ENCODE data around the gene ATP5IF1. TPM values are rescaled to one million over a fixed set of nuclear protein-coding genes. Genes with fewer than 3 reads are reported as not detected.

The ATP5IF1 gene
- total and polyA plus RNA-seq, 2 of the 13 experiments (the other 11 are each of a cell fraction or from before 2014, with no cell fraction given): 97.7 to 131 TPM

GRCh38 chr1:28193701-28194161, 42.2 kb upstream of the ATP5IF1 start (continued):
- TF ChIP-seq, protein P1, sequence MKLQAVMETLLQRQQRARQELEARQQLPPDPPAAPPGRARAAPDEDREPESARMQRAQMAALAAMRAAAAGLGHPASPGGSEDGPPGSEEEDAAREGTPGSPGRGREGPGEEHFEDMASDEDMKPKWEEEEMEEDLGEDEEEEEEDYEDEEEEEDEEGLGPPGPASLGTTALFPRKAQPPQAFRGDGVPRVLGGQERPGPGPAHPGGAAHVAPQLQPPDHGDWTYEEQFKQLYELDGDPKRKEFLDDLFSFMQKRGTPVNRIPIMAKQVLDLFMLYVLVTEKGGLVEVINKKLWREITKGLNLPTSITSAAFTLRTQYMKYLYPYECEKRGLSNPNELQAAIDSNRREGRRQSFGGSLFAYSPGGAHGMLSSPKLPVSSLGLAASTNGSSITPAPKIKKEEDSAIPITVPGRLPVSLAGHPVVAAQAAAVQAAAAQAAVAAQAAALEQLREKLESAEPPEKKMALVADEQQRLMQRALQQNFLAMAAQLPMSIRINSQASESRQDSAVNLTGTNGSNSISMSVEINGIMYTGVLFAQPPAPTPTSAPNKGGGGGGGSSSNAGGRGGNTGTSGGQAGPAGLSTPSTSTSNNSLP (IDR thresholded peaks at IDR 0.05; ENCODE audit: low read depth, low read length): no peak
- TF ChIP-seq, protein P2, sequence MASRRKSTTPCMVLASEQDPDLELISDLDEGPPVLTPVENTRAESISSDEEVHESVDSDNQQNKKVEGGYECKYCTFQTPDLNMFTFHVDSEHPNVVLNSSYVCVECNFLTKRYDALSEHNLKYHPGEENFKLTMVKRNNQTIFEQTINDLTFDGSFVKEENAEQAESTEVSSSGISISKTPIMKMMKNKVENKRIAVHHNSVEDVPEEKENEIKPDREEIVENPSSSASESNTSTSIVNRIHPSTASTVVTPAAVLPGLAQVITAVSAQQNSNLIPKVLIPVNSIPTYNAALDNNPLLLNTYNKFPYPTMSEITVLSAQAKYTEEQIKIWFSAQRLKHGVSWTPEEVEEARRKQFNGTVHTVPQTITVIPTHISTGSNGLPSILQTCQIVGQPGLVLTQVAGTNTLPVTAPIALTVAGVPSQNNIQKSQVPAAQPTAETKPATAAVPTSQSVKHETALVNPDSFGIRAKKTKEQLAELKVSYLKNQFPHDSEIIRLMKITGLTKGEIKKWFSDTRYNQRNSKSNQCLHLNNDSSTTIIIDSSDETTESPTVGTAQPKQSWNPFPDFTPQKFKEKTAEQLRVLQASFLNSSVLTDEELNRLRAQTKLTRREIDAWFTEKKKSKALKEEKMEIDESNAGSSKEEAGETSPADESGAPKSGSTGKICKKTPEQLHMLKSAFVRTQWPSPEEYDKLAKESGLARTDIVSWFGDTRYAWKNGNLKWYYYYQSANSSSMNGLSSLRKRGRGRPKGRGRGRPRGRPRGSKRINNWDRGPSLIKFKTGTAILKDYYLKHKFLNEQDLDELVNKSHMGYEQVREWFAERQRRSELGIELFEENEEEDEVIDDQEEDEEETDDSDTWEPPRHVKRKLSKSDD (CRISPR knock-in tag; IDR thresholded peaks at IDR 0.05; ENCODE audit: low read depth): no peak
- TF ChIP-seq NFYB (CRISPR knock-in tag; IDR thresholded peaks at IDR 0.05) (peak; percentile 44), ZNF383 (CRISPR knock-in tag; IDR thresholded peaks at IDR 0.05; ENCODE audit: borderline replicate concordance) (no peak), ZFAT (CRISPR knock-in tag; conservative IDR thresholded peaks at IDR 0.05) (no peak), SAP130 (CRISPR knock-in tag; IDR thresholded peaks at IDR 0.05; ENCODE audit: low read depth) (peak; percentile 31), RXRA (CRISPR knock-in tag; IDR thresholded peaks at IDR 0.05) (peak; percentile 67)
- TF ChIP-seq, protein P3, sequence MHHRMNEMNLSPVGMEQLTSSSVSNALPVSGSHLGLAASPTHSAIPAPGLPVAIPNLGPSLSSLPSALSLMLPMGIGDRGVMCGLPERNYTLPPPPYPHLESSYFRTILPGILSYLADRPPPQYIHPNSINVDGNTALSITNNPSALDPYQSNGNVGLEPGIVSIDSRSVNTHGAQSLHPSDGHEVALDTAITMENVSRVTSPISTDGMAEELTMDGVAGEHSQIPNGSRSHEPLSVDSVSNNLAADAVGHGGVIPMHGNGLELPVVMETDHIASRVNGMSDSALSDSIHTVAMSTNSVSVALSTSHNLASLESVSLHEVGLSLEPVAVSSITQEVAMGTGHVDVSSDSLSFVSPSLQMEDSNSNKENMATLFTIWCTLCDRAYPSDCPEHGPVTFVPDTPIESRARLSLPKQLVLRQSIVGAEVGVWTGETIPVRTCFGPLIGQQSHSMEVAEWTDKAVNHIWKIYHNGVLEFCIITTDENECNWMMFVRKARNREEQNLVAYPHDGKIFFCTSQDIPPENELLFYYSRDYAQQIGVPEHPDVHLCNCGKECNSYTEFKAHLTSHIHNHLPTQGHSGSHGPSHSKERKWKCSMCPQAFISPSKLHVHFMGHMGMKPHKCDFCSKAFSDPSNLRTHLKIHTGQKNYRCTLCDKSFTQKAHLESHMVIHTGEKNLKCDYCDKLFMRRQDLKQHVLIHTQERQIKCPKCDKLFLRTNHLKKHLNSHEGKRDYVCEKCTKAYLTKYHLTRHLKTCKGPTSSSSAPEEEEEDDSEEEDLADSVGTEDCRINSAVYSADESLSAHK (CRISPR knock-in tag; IDR thresholded peaks at IDR 0.05; ENCODE audit: borderline replicate concordance): no peak

Measured in HepG2 (cell line).